ENCODE data around the gene DUSP2. TPM values are rescaled to one million over a fixed set of nuclear protein-coding genes. Genes with fewer than 3 reads are reported as not detected.

DUSP2 gene
- 1 to 10 TPM; 6.0 to 9.2 TPM for total RNA-seq

DNA sequence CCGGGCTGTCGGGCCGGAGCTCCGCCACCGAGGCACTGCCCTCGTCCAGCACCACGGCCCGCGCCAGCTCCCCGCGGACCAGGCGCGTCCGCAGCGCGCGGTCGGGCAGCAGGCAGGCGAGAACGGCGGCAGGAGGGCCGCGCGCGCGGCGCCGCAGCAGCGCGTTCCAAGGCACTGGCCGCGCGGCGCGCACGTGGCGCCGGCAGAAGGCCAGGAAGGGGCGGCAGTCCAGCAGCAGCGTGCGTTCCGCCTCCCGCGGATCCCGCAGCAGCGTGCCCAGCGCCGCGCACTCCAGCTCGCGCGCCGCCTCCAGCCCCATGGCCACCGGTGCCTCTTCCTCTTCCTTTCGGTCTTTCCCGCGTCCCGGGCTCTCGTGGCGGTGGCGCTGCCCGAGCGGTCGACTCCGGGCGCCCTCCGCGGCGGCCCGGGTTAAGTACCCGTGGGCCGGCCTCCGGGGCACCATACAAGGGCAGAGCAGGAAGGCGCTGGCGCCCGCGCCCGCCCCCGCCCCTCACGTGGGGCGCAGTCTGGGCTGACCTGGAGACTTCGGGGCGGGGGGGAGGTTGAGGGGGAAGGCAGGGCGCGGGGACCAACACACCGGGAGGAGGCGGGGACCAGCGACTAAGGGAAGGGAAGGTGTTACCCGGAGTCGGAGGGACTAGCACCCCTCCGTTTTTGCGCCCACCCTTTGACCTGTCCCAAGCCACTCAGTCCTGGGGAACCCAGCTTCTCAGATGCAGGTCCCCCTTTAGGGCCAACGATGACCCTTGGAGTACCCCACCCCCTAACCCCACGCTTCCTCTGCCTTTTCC is at the start of gene DUSP2:
Gene DUSP2 (minus strand): TSS at position 405 of the 812 bp plus-strand sequence. CDS start 86 bp downstream, at position 319.
- Histone ChIP-seq H3K4me3 (peak within 1 kb of the TSS in 1 of 2 donors; percentile 18), H3K36me3 (replicated peaks in 1 of 2; ENCODE audit: insufficient read depth in 1 of 2, low read depth in 2 of 2) (no peaks in the 10 kb centered on the region), H3K27me3 (no peaks in the 10 kb centered on the region), H3K4me1 (peaks cover 24% of the 10 kb centered on the region), H3K9me3 (no peaks in the 10 kb centered on the region), H3K27ac (peak within 1 kb of the TSS in 3 of 4 donors; percentile 15 to 69 (median 31))
- intact Hi-C loops (cut with DNase I) = no loop called here
- TF ChIP-seq, protein P1, sequence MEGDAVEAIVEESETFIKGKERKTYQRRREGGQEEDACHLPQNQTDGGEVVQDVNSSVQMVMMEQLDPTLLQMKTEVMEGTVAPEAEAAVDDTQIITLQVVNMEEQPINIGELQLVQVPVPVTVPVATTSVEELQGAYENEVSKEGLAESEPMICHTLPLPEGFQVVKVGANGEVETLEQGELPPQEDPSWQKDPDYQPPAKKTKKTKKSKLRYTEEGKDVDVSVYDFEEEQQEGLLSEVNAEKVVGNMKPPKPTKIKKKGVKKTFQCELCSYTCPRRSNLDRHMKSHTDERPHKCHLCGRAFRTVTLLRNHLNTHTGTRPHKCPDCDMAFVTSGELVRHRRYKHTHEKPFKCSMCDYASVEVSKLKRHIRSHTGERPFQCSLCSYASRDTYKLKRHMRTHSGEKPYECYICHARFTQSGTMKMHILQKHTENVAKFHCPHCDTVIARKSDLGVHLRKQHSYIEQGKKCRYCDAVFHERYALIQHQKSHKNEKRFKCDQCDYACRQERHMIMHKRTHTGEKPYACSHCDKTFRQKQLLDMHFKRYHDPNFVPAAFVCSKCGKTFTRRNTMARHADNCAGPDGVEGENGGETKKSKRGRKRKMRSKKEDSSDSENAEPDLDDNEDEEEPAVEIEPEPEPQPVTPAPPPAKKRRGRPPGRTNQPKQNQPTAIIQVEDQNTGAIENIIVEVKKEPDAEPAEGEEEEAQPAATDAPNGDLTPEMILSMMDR (IDR thresholded peaks at IDR 0.05) = peak in 1 of 7 experiments; percentile 3
- peak; percentile 62 to 77 (median 62) for TF ChIP-seq POLR2A (IDR thresholded peaks at IDR 0.05)
- ATAC-seq = peak; percentile 80
- peak; percentile 65 to 86 (median 80) for DNase-seq
- WGBS, 2 donors = 2 to 23% methylated on average over 10 to 94 of the region's 94 CpGs

GRCh38 chr2:96191937-96192670 is 46.9 kb upstream of the DUSP2 start:
- ATAC-seq (no peak), DNase-seq (no peak)
- Histone ChIP-seq H3K9me3 (no peaks in the 10 kb centered on the region), H3K27me3 (no peaks in the 10 kb centered on the region), H3K27ac (no peak overlapping the region), H3K4me1 (peaks cover 9% of the 10 kb centered on the region), H3K36me3 (replicated peaks in 1 of 2; ENCODE audit: insufficient read depth in 1 of 2, low read depth in 2 of 2) (peaks cover 7 to 18% of the 10 kb centered on the region in 2 donors), H3K4me3 (no peak overlapping the region)
- intact Hi-C loops (cut with DNase I) = no loop called here
- 87 to 90% methylated on average over 11 of the region's 11 CpGs for WGBS, 2 donors
- TF ChIP-seq, protein P1 (IDR thresholded peaks at IDR 0.05) = no peak
- no peak for TF ChIP-seq POLR2A (IDR thresholded peaks at IDR 0.05)

DNA sequence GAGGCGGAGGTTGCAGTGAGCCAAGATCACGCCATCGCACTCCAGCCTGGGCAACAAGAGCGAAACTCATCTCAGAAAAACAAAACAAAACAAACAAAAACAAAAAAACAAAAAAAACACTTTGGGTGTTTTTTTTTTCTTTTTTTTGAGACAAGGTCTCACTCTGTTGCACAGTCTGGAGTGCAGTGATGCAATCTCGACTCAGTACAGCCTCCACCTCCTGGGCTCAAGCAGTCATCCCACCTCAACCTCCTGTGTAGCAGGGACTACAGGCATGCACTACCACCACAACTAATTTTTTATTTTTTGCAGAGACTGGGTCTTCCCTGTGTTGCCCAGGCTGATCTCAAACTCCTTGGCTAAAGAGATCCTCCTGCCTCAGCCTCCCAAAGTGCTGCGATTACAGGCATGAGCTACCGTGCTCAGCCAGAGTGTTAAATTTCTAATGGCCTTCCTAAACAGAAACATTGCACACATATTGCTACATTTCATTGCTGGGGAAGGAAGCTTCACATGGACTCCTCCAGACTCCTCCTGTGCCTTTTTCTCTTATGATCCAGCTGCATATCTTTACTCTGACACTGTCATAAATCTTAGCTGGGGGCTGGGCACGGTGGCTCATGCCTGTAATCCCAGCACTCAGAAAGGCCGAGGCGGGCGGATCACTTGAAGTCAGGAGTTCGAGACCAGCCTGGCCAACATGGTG is 43.7 kb upstream of the DUSP2 start:
- DNase-seq (no peak), ATAC-seq (no peak)
- TF ChIP-seq POLR2A (IDR thresholded peaks at IDR 0.05) = no peak
- TF ChIP-seq, protein P1 (IDR thresholded peaks at IDR 0.05) = no peak
- intact Hi-C loops (cut with DNase I) = no loop called here
- no peak overlapping the region for H3K27ac ChIP-seq
- no peaks in the 10 kb centered on the region for H3K9me3 ChIP-seq
- no peak overlapping the region for H3K4me3 ChIP-seq
- no peaks in the 10 kb centered on the region for H3K27me3 ChIP-seq
- no peaks in the 10 kb centered on the region for H3K4me1 ChIP-seq
- WGBS, 2 donors = 89 to 90% methylated on average over 12 of the region's 12 CpGs
- H3K36me3 ChIP-seq (replicated peaks in 1 of 2; ENCODE audit: insufficient read depth in 1 of 2, low read depth in 2 of 2) = peaks cover 6 to 29% of the 10 kb centered on the region in 2 donors

DNA sequence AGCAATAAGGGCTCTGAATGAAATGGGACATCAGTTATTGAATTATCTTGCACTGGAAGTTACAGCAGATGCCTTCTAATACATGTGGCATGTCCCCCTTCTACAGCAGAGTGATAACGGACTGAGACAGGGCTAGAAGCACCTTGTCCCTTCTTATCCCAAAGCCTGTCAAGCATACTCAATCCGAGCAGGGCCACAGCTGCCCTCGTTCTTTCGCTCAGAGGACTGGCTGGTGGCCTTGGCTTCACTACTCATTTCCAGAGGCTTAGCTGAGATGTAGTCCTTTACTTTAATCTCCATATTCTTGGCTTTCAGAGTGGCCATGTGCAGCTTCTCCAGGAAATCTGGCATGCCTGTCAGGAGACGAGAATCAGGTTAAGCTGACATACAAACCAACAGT is 41.3 kb upstream of the DUSP2 start:
- WGBS, 2 donors = 55 to 78% methylated on average over 5 of the region's 5 CpGs
- Histone ChIP-seq H3K36me3 (replicated peaks in 1 of 2; ENCODE audit: insufficient read depth in 1 of 2, low read depth in 2 of 2) (peaks cover 6 to 16% of the 10 kb centered on the region in 2 donors), H3K4me1 (no peaks in the 10 kb centered on the region), H3K27ac (no peak overlapping the region), H3K4me3 (no peak overlapping the region), H3K27me3 (no peaks in the 10 kb centered on the region), H3K9me3 (no peaks in the 10 kb centered on the region)
- DNase-seq (no peak), ATAC-seq (no peak)
- TF ChIP-seq POLR2A (IDR thresholded peaks at IDR 0.05) = no peak
- TF ChIP-seq, protein P1 (IDR thresholded peaks at IDR 0.05) = no peak
- intact Hi-C loops (cut with DNase I) = no loop called here

All from body of pancreas (tissue), 4 donors.